ENCODE results near the gene RINT1. TPM values are rescaled to one million over a fixed set of nuclear protein-coding genes. Genes with fewer than 3 reads are reported as not detected.
"Not testable (repeated sequence)": the region's sequence is repeated elsewhere in the genome, so short reads cannot be mapped to it uniquely, and the experiment has no call there.

The RINT1 gene
- total RNA-seq, 1 donor from 2014 or later = 21.9 TPM

DNA sequence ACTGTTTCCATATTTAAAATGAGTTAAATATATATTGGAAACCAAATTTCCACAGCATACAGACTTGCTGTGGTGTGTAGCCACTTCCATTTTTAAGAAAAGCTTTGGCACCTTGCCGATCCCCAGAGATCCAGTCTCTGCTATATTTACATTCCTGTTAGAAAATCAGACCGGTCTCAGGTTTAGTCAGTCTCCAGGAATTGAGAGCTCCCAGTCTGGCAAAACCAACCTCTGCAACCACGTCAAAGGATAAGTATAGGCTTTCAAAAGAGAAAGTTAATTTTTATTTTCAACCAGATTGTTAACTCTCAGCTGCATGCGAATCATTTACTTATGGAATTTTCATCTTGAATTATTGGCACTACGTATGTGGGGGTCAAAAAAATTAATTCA is 38.1 kb upstream of the RINT1 start:
- peak; percentile 66 for DNase-seq (ENCODE audit: low read depth)
- TF ChIP-seq, protein P1, sequence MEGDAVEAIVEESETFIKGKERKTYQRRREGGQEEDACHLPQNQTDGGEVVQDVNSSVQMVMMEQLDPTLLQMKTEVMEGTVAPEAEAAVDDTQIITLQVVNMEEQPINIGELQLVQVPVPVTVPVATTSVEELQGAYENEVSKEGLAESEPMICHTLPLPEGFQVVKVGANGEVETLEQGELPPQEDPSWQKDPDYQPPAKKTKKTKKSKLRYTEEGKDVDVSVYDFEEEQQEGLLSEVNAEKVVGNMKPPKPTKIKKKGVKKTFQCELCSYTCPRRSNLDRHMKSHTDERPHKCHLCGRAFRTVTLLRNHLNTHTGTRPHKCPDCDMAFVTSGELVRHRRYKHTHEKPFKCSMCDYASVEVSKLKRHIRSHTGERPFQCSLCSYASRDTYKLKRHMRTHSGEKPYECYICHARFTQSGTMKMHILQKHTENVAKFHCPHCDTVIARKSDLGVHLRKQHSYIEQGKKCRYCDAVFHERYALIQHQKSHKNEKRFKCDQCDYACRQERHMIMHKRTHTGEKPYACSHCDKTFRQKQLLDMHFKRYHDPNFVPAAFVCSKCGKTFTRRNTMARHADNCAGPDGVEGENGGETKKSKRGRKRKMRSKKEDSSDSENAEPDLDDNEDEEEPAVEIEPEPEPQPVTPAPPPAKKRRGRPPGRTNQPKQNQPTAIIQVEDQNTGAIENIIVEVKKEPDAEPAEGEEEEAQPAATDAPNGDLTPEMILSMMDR (IDR thresholded peaks at IDR 0.05; ENCODE audit: insufficient read depth, low read length, poor library complexity, severe bottlenecking) = no peak
- no peaks in the 10 kb centered on the region for H3K27me3 ChIP-seq (ENCODE audit: control insufficient read depth, insufficient read depth, low read length)
- no peaks in the 10 kb centered on the region for H3K36me3 ChIP-seq (ENCODE audit: control insufficient read depth, insufficient read depth, low read length)
- no peak overlapping the region for H3K4me3 ChIP-seq (ENCODE audit: low read depth, low read length)

DNA sequence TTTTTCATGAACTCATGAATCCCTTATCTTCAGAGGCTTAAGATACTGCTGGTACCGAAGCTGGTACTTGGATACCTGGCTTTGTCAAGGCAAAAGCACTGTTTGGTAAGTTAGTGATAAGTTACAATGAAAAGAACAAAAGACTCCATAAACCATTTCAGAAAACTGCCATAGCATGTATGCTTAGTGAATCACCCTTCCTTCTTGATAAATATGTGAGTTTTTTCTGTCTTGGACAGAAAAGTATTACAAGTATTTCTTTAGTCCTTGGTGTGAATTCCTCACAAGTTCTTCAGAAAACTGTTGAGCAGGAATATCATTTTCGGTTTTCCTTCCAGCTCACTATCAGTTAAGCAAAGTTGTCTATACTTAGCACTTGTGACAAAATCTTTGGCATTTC is 35.5 kb upstream of the RINT1 start:
- Histone ChIP-seq H3K27me3 (ENCODE audit: control insufficient read depth, insufficient read depth, low read length) (no peaks in the 10 kb centered on the region), H3K36me3 (ENCODE audit: control insufficient read depth, insufficient read depth, low read length) (no peaks in the 10 kb centered on the region), H3K4me3 (ENCODE audit: low read depth, low read length) (no peak overlapping the region)
- TF ChIP-seq, protein P1 (IDR thresholded peaks at IDR 0.05; ENCODE audit: insufficient read depth, low read length, poor library complexity, severe bottlenecking) = no peak
- peak; percentile 32 for DNase-seq (ENCODE audit: low read depth)

DNA sequence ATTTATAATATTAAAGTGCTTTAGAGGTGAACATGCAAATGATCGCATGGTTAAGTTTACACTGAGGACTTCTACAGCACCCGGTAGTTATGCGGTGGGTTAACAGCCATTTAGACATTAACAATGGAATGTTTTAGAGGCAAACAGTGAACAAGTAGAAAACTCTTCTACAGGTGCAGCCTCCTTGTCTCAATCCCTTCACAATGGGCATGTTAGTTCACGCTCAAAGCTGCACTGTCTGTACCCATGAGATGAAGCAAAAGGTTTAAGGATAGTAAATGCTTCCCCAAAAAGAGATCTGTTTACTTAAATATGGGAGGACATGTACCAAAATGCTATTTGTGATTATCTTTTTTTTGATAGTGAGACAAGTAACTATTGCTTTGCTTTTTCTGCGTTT is 35.0 kb upstream of the RINT1 start:
- Histone ChIP-seq H3K36me3 (ENCODE audit: control insufficient read depth, insufficient read depth, low read length) (no peaks in the 10 kb centered on the region), H3K27me3 (ENCODE audit: control insufficient read depth, insufficient read depth, low read length) (no peaks in the 10 kb centered on the region), H3K4me3 (ENCODE audit: low read depth, low read length) (no peak overlapping the region)
- no peak for DNase-seq (ENCODE audit: low read depth)
- TF ChIP-seq, protein P1 (IDR thresholded peaks at IDR 0.05; ENCODE audit: insufficient read depth, low read length, poor library complexity, severe bottlenecking) = no peak

DNA sequence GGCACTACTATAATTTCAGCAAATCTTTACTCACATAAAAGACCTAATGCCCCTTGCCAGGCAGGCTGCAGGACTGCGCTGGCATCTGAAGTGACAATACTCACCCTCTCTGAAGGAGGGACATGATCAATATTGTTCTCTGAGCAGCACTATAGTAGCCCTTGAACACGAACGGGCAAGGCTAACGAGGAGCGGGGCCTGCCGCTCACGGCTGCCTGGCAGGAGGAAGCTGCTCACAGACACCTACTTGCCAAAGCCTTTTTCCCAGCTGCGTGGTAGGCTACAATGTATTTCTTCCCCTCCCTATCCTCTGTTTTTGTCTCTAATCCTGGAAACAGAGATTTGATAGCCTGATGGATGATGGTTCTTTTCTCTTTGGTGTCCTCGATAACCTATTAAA is 29.8 kb upstream of the RINT1 start:
- Histone ChIP-seq H3K27me3 (ENCODE audit: control insufficient read depth, insufficient read depth, low read length) (no peaks in the 10 kb centered on the region), H3K4me3 (ENCODE audit: low read depth, low read length) (no peak overlapping the region), H3K36me3 (ENCODE audit: control insufficient read depth, insufficient read depth, low read length) (no peaks in the 10 kb centered on the region)
- TF ChIP-seq, protein P1 (IDR thresholded peaks at IDR 0.05; ENCODE audit: insufficient read depth, low read length, poor library complexity, severe bottlenecking) = no peak
- DNase-seq (ENCODE audit: low read depth) = no peak

DNA sequence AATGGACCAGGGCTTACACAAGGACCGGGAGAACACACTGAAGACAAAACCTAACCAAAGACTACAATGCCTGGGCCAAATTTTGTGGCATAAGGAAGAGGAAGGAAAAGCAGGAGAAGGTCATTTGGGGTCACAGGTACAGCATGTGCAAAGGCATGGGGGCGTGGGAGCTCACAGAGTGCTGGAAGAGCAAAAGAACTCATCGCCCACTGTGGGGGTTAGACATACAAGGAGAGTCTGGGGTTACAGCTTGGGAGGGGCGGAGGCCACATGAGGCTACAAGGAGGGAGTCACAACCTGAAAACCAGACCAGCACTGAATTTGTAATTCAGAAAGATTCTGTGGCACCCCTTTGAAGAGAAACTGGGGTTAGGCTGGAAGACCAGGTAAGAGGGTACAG is 19.6 kb upstream of the RINT1 start:
- Histone ChIP-seq H3K36me3 (ENCODE audit: control insufficient read depth, insufficient read depth, low read length) (no peaks in the 10 kb centered on the region), H3K4me3 (ENCODE audit: low read depth, low read length) (no peak overlapping the region), H3K27me3 (ENCODE audit: control insufficient read depth, insufficient read depth, low read length) (no peaks in the 10 kb centered on the region)
- TF ChIP-seq, protein P1 (IDR thresholded peaks at IDR 0.05; ENCODE audit: insufficient read depth, low read length, poor library complexity, severe bottlenecking) = no peak
- no peak for DNase-seq (ENCODE audit: low read depth)

DNA sequence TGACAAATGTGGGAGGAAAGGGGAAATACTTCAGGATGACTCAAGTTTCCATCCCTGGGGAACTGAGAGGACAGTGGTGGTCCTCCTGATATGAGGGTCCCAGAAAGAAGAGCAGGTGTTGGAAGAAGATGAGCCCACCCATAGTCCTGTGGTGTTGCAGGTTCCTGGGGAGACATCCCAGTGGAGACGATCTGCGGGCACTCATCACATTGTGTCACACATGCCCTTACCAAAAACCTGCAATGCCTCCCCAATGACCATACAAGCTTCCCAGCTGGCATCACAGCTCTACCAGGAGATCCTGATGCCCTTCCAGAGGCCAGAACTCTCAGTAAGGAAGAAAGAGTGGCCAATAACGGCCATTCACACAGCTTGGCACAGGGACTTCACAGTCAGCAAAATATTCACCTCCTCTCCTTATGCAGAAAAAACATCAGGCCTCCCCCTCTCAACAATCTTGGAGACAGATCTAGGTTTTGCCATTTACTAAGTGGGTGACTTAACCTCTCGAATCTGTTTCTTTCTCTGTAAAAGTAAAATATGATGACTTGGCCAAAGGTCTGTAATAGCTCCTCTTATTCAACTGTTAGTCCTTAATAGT is 19.0 kb upstream of the RINT1 start:
- Histone ChIP-seq H3K27me3 (ENCODE audit: control insufficient read depth, insufficient read depth, low read length) (no peaks in the 10 kb centered on the region), H3K4me3 (ENCODE audit: low read depth, low read length) (no peak overlapping the region), H3K36me3 (ENCODE audit: control insufficient read depth, insufficient read depth, low read length) (no peaks in the 10 kb centered on the region)
- no peak for DNase-seq (ENCODE audit: low read depth)
- TF ChIP-seq, protein P1 (IDR thresholded peaks at IDR 0.05; ENCODE audit: insufficient read depth, low read length, poor library complexity, severe bottlenecking) = no peak

DNA sequence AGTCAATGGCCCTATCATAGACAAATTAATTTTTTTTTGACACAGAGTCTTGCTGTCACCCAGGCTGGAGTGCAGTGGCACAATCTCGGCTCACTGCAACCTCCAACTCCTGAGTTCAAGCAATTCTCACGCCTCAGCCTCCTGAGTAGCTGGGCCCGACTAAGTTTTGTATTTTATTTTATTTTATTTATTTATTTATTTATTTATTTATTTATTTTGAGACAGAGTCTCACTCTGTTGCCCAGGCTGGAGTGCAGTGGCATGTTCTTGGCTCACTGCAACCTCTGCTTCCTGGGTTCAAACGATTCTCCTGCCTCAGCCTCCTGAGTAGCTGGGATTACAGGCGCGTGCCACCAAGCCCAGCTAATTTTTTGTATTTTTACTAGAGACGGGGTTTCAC is 16.4 kb upstream of the RINT1 start:
- not testable (repeated sequence) for H3K36me3 ChIP-seq (ENCODE audit: control insufficient read depth, insufficient read depth, low read length); DNase-seq (ENCODE audit: low read depth); H3K27me3 ChIP-seq (ENCODE audit: control insufficient read depth, insufficient read depth, low read length); H3K4me3 ChIP-seq (ENCODE audit: low read depth, low read length)
